VCaP (cell line): Measurements from ENCODE around the gene STOML1.
"Not testable (repeated sequence)": the region's sequence is repeated elsewhere in the genome, so short reads cannot be mapped to it uniquely, and the experiment has no call there.

ENCODE experiments used
- H3K27ac ChIP-seq: fragments of 450-650 bp; 2 replicates; pipeline ENCODE4 v1.5.1; 2017
- CTCF ChIP-seq: fragments of 450-650 bp; conservative IDR thresholded peaks from 2 replicates; pipeline ENCODE4 v1.5.1; 2017; ENCODE audit warnings: mild to moderate bottlenecking, moderate library complexity

Gene STOML1

GRCh38 chr15:73941044-73941443, 51.1 kb downstream of the STOML1 start:
- TF ChIP-seq CTCF, result no peak
- no peak overlapping the region for H3K27ac ChIP-seq

- H3K27ac ChIP-seq, result no peak overlapping the region; the same call in 1 of the 2 replicates
These were observed 51.8 kb downstream of the STOML1 start for GRCh38 chr15:73940061-73940981.

GRCh38 chr15:73939138-73939537, 53.0 kb downstream of the STOML1 start:
- no peak overlapping the region for H3K27ac ChIP-seq
- no peak for TF ChIP-seq CTCF

More at GRCh38 chr15:73940061-73940981, 51.8 kb downstream of the STOML1 start:
- TF ChIP-seq CTCF, result no peak

GRCh38 chr15:73938516-73938915, 53.6 kb downstream of the STOML1 start:
- not testable (repeated sequence) for H3K27ac ChIP-seq

- H3K27ac ChIP-seq, result no peak overlapping the region
- no peak for TF ChIP-seq CTCF
These were observed 54.4 kb downstream of the STOML1 start for GRCh38 chr15:73937726-73938125.

GRCh38 chr15:73937296-73937695, 54.8 kb downstream of the STOML1 start:
- peak overlapping the region; percentile 94 for H3K27ac ChIP-seq
- TF ChIP-seq CTCF, result no peak

GRCh38 chr15:73936588-73937290, 55.4 kb downstream of the STOML1 start:
- H3K27ac ChIP-seq, result peak overlapping the region; percentile 94
- TF ChIP-seq CTCF, result 0 out of 2 replicates have a peak, but pooled peaks have one; percentile 8

- TF ChIP-seq CTCF, result peak; percentile 68
- peak overlapping the region; percentile 94 for H3K27ac ChIP-seq
These were observed 55.9 kb downstream of the STOML1 start for GRCh38 chr15:73936181-73936580.
